ENCODE results near the gene EPOP. TPM values are rescaled to one million over a fixed set of nuclear protein-coding genes. Genes with fewer than 3 reads are reported as not detected.

Gene EPOP
- total and polyA plus RNA-seq, 2 of the 8 experiments (the other 6 are each of a cell fraction or from before 2014, with no cell fraction given): 1.5 to 3.3 TPM

DNA sequence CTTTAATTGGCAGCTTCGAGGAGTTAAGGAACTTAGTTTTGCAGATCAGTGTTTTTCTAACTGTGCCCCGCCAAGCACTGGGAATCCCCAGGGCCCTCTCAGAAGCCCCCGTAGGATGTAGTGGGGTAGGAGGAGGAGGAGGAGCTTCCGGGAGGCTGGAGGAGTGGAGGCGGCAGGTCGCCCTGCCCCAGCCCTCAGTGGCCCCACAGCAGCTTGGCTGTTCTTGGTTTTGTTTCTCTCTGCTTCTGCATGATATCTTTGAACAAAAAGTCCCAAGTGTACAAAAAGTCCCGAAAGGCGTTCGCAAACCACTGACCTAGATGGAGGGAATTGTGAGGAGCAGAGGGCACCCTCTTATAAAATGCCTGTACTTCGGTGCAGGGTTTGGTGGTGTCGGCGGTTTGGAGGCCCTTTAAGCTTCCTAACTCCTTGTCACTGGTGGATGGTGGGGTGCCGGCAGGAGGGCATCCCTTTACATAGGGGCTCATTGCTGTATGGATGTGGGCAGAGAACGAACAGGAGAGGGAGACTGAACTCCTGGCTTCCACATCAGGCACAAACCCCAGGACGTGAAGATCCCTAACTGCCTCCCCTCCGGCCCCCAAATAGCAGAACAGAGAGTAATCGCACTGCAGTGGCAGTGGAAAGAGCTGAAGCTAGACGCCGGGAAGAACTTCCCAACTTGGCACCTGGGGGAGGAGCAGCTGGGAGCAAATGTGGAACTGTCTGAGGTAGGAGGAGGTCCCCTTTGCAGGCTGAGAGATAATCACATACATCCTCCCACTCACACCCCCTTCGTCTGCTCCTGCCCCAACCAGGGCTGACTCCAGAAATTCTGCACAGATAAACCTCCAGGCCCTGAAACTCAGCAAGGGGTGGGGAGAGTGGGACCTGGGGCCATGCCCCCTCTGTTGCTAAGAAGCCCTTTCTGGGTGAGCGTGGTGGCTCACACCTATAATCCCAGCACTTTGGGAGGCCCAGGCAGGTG, 20.1 kb downstream of the EPOP start:
- Histone ChIP-seq H3K9me3 (ENCODE audit: insufficient read depth in 2 of 2, low read depth in 1 of 2, low read length in 1 of 2) (no peaks in the 10 kb centered on the region), H3K4me2 (ENCODE audit: insufficient read depth in 1 of 2, low read depth in 2 of 2, low read length in 2 of 2) (no peak overlapping the region), H2BK20ac (ENCODE audit: low read length) (no peak overlapping the region), H4K5ac (ENCODE audit: insufficient read length, low read depth, low read length) (no peak overlapping the region), H2AFZ (ENCODE audit: low read length) (no peak overlapping the region), H3K18ac (ENCODE audit: extremely low read depth, low read length) (no peak overlapping the region), H2BK120ac (replicated peaks; ENCODE audit: low read depth, low read length) (no peak overlapping the region), H4K8ac (ENCODE audit: extremely low read depth, insufficient read depth, low read length) (no peak overlapping the region), H3K56ac (replicated peaks; ENCODE audit: insufficient read length, low read depth, low read length) (no peak overlapping the region), H3K4me1 (replicated peaks in 1 of 4; ENCODE audit: control insufficient read depth in 3 of 4, insufficient read depth in 4 of 4, low read length in 3 of 4) (peaks cover 0 to 16% (median 4%) of the 10 kb centered on the region in 4 experiments; a peak in 6 of 7 replicates), H4K20me1 (replicated peaks in 1 of 2; ENCODE audit: control insufficient read depth in 1 of 2, insufficient read depth in 2 of 2, low read length in 2 of 2) (no peaks in the 10 kb centered on the region), H3K36me3 (ENCODE audit: control insufficient read depth in 2 of 4, insufficient read depth in 4 of 4, low read length in 3 of 4) (no peaks in the 10 kb centered on the region; a peak in 1 of 8 replicates), H3K79me2 (ENCODE audit: control insufficient read depth in 1 of 2, insufficient read depth in 2 of 2, low read length in 2 of 2) (no peaks in the 10 kb centered on the region), H3K14ac (ENCODE audit: insufficient read length) (no peak overlapping the region), H3K23ac (ENCODE audit: insufficient read length) (no peak overlapping the region), H3K23me2 (ENCODE audit: low read depth, low read length) (no peaks in the 10 kb centered on the region), H3K79me1 (ENCODE audit: low read depth, low read length) (no peaks in the 10 kb centered on the region), H3K27me3 (replicated peaks in 1 of 4; ENCODE audit: control insufficient read depth in 3 of 4, extremely low read depth in 1 of 4, insufficient read depth in 3 of 4, low read length in 3 of 4) (peaks cover 0 to 3% (median 0%) of the 10 kb centered on the region in 4 experiments; a peak in 2 of 7 replicates), H3K4ac (replicated peaks; ENCODE audit: insufficient read length, low read depth, low read length) (no peak overlapping the region), H3K4me3 (ENCODE audit: extremely low read depth in 1 of 4, insufficient read depth in 2 of 4, low read depth in 3 of 4, low read length in 4 of 4) (no peak overlapping the region), H3K9ac (replicated peaks in 1 of 4; ENCODE audit: extremely low read depth in 1 of 4, low read depth in 3 of 4, low read length in 3 of 4) (no peak overlapping the region), H2AK5ac (ENCODE audit: low read depth, low read length) (no peak overlapping the region), H2BK5ac (ENCODE audit: low read depth, low read length) (no peak overlapping the region), H2BK12ac (ENCODE audit: low read depth, low read length) (no peak overlapping the region), H2BK15ac (ENCODE audit: low read length) (no peak overlapping the region), H3K27ac (ENCODE audit: low read depth, low read length) (no peak overlapping the region), H4K91ac (replicated peaks; ENCODE audit: insufficient read length, low read length) (no peak overlapping the region)
- ChIA-PET CTCF (ENCODE audit: partially characterized antibody) (interaction anchor here (0.6 to 29.5 kb wide), 11 partner anchors 8 to 351 kb away, joined by 3 to 795 read pairs (median 5); partner anchors contain the start of gene SRCIN1), POLR2A (ENCODE audit: partially characterized antibody) (interaction anchor here (1.0 to 1.5 kb wide), 5 partner anchors 15 to 203 kb away, joined by 3 to 4 read pairs (median 3); no protein-coding TSS in a partner anchor)
- FAIRE-seq (no peak), DNase-seq (ENCODE audit: low read depth in 1 of 2, low spot score in 2 of 2) (no peak)
- no peak for TF ChIP-seq KDM4A (IDR thresholded peaks at IDR 0.05; ENCODE audit: low read depth, low read length, severe bottlenecking)
- no peak for TF ChIP-seq SIN3A (conservative IDR thresholded peaks at IDR 0.05 in 1 of 2, IDR thresholded peaks at IDR 0.05 in 1 of 2; ENCODE audit: low read depth in 1 of 2, low read length in 2 of 2)
- no peak for TF ChIP-seq CEBPB (IDR thresholded peaks at IDR 0.05; ENCODE audit: low read depth, low read length)
- TF ChIP-seq MAFK (IDR thresholded peaks at IDR 0.05; ENCODE audit: low read depth, low read length): no peak
- TF ChIP-seq BCL11A (IDR thresholded peaks at IDR 0.05; ENCODE audit: low read depth in 2 of 2, low read length in 2 of 2): no peak
- no peak for TF ChIP-seq RXRA (IDR thresholded peaks at IDR 0.05; ENCODE audit: insufficient read depth, low read depth, low read length)
- TF ChIP-seq GABPA (IDR thresholded peaks at IDR 0.05; ENCODE audit: borderline replicate concordance, insufficient read depth, low read length): no peak
- WGBS, 2 experiments (ENCODE audit: extremely low coverage in 1 of 2, insufficient coverage in 1 of 2, insufficient read length in 1 of 2, insufficient replicate concordance in 2 of 2, low coverage in 1 of 2, low lambda C conversion rate in 2 of 2, missing lambda C conversion rate in 1 of 2): 77% methylated on average over 21 of the region's 21 CpGs; no CpG with 5 or more reads in 1 of the 2 experiments
